ENCODE measurements around the gene ADAMTS19.

Gene ADAMTS19

DNA sequence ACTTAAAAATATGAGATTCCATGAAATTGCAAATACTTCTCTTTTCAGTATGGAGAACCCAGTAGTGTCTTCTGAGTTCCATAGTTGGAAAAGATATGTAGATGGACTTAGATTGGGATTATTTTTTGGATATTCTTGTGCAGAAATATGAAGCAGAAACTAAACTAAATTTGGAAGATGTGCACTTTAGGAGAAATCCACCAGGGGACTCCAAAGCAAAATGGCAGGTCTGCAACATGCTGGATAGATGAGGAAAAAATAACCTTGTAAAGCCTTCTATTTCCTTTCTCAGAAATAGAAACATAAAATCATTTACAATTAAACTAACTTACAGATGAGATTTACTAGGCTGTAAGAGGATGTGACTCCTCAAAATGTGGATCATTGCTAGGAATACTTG lies 238.6 kb downstream of the ADAMTS19 start:
- DNase-seq = no peak

GRCh38 chr5:129716235-129716634 lies 256.1 kb downstream of the ADAMTS19 start:
- DNase-seq = no peak

- no peak for DNase-seq
These were observed 256.6 kb downstream of the ADAMTS19 start for GRCh38 chr5:129716651-129717050.

- no peak for DNase-seq
These were observed 257.7 kb downstream of the ADAMTS19 start for GRCh38 chr5:129717751-129718310.

DNA sequence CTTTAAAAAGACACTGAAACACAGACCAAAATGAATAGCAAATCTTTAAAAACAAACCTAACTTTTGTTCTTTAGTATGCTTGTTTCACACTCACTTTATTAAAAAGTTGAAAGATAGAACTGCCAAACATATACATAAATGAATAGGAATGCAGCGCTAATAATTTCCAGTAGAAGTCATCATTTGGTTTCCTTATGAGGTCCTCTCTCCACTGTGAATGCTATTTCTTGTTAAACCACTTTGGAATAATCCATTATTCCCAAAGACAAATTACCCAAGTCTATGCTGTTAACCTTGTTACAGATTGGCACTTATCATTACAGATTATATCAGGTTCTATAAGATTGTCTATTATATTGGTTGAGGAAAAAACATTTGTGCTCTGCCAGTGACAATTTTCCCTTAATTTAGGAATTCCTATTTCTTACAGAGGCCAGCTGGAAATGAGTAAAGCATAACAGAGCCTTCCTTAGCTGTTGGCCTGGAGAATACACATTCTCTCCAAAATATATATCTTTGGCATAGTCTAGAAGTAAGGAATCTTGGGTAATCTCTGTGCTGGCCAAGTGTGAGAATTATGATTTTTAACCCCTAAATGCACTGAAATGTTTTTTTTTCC lies 258.5 kb downstream of the ADAMTS19 start:
- no peak for DNase-seq

GRCh38 chr5:129724222-129724621 lies 264.1 kb downstream of the ADAMTS19 start:
- no peak for DNase-seq

- DNase-seq = no peak
These were observed 264.5 kb downstream of the ADAMTS19 start for GRCh38 chr5:129724647-129725046.

GRCh38 chr5:129739773-129740172 lies 279.7 kb downstream of the ADAMTS19 start:
- no peak for DNase-seq

DNA sequence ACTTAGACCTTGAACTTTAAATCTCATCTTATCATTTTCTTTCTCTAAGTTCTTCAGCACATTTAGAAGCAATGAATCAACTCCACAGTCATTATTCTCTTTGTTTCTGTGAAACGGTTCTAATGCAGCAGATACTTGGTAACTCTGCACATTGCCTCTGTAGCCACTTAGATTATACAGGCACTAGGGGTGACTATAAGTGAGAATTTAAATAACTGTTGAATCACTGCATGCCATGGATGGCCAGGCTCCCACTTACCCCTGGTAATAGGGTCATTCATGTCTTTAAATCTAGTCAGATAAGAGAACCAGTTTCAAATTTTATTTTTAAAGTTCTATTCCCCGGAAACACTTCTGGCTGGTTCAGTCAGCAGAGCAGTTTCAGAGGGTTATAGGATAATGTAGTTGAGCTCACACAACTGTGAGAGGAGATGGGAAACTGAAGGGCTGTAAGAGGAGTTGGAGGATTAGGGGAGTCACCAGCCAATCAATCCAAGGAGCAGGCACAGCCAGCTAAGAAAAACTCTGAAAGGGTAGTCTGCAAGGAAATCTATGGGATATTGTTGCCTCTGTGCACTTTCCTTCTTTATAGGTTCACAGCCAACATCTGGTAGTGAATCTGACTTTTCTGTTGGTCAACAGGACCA lies 283.6 kb downstream of the ADAMTS19 start:
- DNase-seq = no peak

DNA sequence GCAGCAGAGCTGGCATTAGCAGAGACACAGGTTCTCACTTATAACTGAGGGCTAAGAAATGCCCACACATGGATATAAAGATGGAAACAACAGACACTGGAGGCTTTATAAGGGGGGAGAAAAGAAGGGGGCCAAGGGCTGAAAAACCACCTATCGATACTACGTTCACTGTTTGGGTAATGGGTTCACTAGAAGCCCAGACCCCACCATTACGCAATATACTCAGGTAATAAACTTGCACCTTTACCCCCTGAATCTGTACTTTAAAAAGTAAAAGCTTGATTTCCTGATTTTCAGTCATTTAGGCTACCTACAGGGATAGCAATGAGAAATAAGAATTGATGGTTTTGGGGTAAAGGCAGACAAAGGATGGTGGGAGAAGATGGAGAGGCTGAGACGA lies 285.9 kb downstream of the ADAMTS19 start:
- no peak for DNase-seq

DNA sequence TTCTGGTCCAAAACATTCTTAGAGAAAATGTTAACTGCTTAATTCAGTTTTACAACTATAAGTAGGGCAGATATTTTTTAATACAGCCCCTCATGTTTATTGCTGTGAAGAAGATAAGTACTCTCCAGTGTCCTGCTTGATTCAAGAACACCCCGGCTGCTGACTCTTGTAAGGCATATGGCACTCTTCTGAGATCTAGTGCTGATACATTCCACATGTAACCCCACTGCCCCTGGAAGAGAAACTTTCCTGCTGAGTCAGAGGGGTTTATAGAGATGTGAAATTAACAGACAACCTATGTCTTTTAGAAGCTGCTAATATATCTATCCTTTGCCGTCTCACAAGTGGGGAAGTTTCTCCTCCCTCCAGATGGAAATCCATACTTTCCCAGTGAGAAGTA lies 286.8 kb downstream of the ADAMTS19 start:
- no peak for DNase-seq

DNA sequence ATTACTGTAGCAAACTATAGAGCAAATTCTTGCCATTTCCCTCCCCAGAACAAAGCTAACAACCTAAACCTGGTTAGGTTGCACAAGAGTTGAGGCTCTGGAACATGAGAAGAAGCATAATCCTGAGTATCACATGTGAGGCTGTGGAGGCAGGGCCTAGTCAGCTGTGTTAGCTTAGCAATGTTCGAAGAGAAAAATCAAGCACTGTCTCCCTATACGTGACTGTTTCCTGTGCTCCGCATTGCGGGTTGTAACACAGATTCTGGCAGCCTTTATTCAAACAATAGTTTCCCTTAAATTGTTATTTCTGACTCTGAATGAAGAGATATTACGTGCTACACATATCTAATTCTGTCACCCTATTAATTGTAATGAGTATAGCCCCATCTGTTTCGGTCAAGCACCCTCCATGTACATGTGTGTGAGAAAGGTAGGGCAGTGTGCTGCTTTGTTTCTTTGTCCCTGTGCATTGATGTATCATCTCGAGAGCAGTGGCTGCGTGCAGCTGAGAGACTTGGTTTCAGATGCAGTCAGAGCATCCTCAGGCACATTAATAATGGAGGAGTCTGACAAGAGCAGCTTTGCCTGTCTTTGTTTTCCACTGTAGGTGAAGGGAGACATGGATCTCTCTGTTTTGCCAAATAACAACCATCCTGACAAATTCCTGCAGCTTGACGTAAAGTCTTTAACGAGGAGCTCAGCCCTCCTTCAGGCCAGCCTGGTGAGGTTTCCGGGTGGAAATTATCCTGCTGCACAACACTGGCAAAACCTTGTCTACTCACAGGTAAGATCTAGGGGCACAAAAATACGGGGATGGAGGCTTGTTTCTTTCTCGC lies 287.7 kb downstream of the ADAMTS19 start, which contains the start of gene MINAR2:
Gene MINAR2 (plus strand): TSS at position 523 of the 836 bp plus-strand sequence. CDS start 97 bp downstream, at position 620.
- DNase-seq = no peak

- DNase-seq = no peak
These were observed 289.1 kb downstream of the ADAMTS19 start for GRCh38 chr5:129748913-129749880.

DNA sequence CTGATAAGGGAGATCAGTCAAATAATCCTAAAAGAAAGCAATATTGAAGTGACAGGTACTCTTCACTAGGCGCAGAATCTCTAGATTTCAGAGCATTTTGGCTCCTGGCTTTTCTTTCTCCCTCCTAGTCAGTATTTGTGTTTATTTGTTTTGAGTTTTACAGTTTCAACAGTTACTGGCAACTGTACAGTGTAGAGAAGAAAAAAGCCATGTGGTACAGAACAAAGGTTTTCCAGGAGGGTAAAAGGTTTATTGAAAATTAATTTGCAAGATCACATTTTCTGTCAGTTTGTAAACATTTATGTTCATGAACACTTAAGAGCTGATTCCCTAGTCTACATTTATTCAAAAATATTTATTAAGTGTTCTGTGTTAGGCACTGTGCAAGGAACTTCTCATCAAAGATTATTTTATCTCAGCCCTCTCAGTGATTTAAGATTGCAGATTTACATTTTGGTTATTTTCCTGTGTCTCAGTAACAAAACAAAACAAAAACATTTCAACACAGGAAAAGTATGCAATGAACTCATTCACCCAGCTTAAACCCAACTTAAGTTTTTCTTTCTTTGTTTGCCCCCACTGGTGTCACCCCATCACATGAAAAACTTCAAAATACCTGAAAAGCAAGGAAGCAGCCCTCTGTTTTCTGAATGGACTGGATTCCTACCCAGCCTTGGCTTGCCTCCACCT lies 300.7 kb downstream of the ADAMTS19 start:
- no peak for DNase-seq

- no peak for DNase-seq
These were observed 303.6 kb downstream of the ADAMTS19 start for GRCh38 chr5:129763651-129764050.

DNA sequence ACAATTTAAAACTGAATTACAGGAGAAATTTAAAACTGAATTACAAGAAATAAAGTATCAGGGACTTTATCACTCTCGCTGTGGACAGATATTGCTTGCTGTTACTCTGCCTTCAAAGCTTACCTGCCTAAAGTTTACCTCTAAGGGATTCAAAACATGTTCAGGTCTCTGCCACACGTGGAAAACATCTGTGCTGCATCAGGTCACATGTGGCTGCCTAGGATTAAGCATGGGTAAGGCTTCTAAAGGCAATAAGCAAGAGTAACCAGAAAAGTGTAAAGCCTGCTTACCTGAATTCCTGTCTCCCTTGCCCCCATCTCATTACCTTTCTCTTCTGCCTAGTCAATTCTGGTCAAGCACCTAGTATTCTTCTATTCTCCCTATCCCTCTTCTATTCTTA lies 306.7 kb downstream of the ADAMTS19 start:
- DNase-seq = no peak

GRCh38 chr5:129767927-129768380 lies 307.9 kb downstream of the ADAMTS19 start:
- DNase-seq = peak; percentile 28 to 67

DNA sequence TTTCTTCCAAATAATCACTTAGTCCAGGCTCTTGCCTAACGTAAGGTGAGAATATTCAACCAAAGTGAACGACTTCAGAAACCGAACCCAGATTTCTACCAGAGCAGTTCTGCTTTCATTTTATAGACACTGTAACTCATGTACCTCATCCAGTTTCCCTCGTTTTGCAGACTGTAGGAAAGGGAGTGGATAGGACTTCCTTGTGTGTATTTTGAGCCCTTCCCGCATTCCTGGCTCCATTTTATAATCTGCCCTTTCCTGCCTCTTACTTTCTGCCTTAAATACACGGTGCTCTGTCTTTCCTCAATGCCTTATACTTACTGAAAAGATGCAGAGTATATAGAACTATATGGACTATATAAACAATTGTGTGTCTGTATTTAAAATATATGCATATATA lies 308.6 kb downstream of the ADAMTS19 start:
- DNase-seq = no peak

DNA sequence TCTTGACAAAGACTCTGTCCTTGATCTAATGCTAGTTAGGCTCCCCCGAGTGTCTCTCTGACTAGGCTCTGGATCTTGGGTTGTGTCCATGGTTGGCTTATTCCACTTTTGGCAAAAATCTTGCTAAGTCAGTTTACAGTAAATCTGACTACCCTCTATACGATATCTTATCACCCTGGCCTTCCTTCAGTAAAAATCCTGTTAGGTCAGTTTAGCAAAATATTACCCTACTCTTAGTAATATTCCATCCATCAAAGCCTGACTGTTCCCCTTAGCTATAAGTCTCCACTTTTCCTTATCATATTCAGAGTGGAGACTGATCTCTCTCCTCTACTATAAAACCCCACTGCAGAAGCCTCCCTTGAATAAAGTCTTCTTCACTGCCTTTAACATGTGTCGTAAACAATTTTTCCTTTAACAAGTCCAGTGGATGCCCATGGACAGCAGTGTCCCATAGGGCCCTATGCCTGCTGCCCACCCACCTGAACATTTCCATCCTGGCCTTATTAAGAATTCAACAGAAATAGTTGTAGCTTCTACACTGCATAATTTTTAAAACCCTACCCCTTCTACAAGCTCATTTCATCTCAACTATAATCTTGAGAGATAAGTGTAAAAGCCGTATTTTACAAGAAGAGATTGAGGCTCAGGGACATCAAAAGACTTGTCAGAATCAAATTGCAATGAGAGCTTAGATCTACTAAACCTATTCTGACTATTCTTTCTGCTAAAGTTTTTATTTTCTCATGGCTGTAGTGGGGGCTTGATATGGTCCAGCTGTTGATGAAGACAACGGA lies 310.1 kb downstream of the ADAMTS19 start:
- no peak for DNase-seq

DNA sequence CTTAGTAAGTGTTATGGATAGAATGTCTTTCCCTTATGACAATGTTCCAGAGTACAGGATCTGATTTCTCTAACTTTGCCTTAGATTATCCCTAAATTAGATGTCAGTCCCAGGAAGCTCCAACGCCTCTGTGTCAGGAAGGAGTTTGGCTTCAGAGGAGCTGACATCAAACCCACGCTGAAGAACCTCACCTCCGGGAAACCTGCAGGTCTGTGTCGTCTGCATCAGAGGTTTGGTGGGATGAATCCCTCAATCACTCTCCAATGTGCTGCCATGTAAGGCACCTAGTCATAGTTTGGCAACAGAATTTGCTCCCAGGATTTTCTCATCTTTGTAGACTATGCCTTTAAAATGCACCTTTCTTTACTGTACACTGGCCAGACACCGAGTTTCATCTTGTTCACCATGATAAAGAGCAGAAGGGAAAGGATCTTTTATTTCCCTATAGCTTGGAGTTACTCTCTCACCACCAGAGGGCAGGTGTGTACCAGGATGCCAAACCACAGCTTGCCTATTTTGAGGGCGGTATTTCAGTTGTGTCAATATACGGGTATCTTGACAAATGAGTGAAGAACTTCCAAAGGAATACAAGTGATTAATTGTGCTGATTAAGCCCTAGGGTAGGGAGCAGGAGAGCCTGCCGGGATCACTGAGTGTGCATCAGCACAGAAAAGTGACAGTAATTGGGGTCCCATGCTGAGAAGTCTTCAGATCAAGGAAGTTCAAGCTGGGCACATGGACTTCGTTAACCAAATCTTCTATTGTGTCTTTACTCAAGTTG lies 311.1 kb downstream of the ADAMTS19 start:
- peak; percentile 6 to 44 for DNase-seq
